Trophoblast cell (in vitro differentiated cells and primary cell): ENCODE measurements around the gene WEE1.

Source experiments
- DNase-seq, 2 donors: peaks; one replicate each; pipeline ENCODE4 v3.0.0-alpha.2; 2016
- H2AFZ ChIP-seq: 2 replicates; pipeline ENCODE4 v1.6.1; 2013; ENCODE audit warnings: low read length, moderate library complexity, mild to moderate bottlenecking; ENCODE audit not compliant: insufficient read depth, poor library complexity
- H2AK5ac ChIP-seq: 2 replicates; pipeline ENCODE4 v1.6.1; 2013; ENCODE audit warnings: mild to moderate bottlenecking, low read length
- H2BK120ac ChIP-seq: 2 replicates; pipeline ENCODE4 v1.6.1; 2013; ENCODE audit warnings: low read length, mild to moderate bottlenecking, moderate library complexity; ENCODE audit not compliant: insufficient read depth, poor library complexity
- H2BK12ac ChIP-seq: 2 replicates; pipeline ENCODE4 v1.6.1; 2013; ENCODE audit warnings: mild to moderate bottlenecking, low read length, moderate library complexity
- H2BK5ac ChIP-seq: 2 replicates; pipeline ENCODE4 v1.6.1; 2013; ENCODE audit warnings: low read length, low read depth, moderate library complexity, mild to moderate bottlenecking; ENCODE audit not compliant: poor library complexity
- H3K14ac ChIP-seq: 2 replicates; pipeline ENCODE4 v1.6.1; 2013; ENCODE audit warnings: mild to moderate bottlenecking, low read length
- H3K18ac ChIP-seq: 2 replicates; pipeline ENCODE4 v1.6.1; 2013; ENCODE audit warnings: mild to moderate bottlenecking, low read length
- H3K23ac ChIP-seq: 2 replicates; pipeline ENCODE4 v1.6.1; 2013; ENCODE audit warnings: low read length
- H3K27ac ChIP-seq: 2 replicates; pipeline ENCODE4 v1.5.1; 2013; ENCODE audit warnings: low read depth, mild to moderate bottlenecking, inconsistent platforms, low read length, moderate library complexity
- H3K27me3 ChIP-seq: 2 replicates; pipeline ENCODE4 v1.6.1; 2013; ENCODE audit warnings: inconsistent platforms, mild to moderate bottlenecking, low read length, moderate library complexity; ENCODE audit not compliant: insufficient read depth
- H3K36me3 ChIP-seq, 2 experiments: 1 replicate in 1 of 2; 2 replicates in 1 of 2; pipeline ENCODE4 v1.6.1; 2013; ENCODE audit warnings: low read length in 2 of 2, mild to moderate bottlenecking in 2 of 2, moderate library complexity in 1 of 2; ENCODE audit not compliant: insufficient read depth in 2 of 2, control insufficient read depth in 1 of 2
- H3K4ac ChIP-seq: 2 replicates; pipeline ENCODE4 v1.6.1; 2013; ENCODE audit warnings: low read depth, mild to moderate bottlenecking, low read length, moderate library complexity
- H3K4me1 ChIP-seq, 2 experiments: 1 replicate in 1 of 2; 2 replicates in 1 of 2; pipeline ENCODE4 v1.6.1; 2013; ENCODE audit warnings: low read length in 2 of 2, mild to moderate bottlenecking in 2 of 2, moderate library complexity in 1 of 2; ENCODE audit not compliant: insufficient read depth in 2 of 2, control insufficient read depth in 1 of 2
- H3K4me2 ChIP-seq: 2 replicates; pipeline ENCODE4 v1.6.1; 2013; ENCODE audit warnings: inconsistent platforms, mild to moderate bottlenecking, low read length, moderate library complexity
- H3K4me3 ChIP-seq: 2 replicates; pipeline ENCODE4 v1.5.1; 2013; ENCODE audit warnings: mild to moderate bottlenecking, low read depth, low read length, inconsistent platforms
- H3K79me1 ChIP-seq: one replicate; pipeline ENCODE4 v1.6.1; 2013; ENCODE audit warnings: low read length
- H3K79me2 ChIP-seq: 2 replicates; pipeline ENCODE4 v1.6.1; 2013; ENCODE audit warnings: low read length, mild to moderate bottlenecking; ENCODE audit not compliant: control insufficient read depth, insufficient read depth, poor library complexity
- H3K9ac ChIP-seq: 2 replicates; pipeline ENCODE4 v1.6.1; 2013; ENCODE audit warnings: mild to moderate bottlenecking, low read length
- H3K9me3 ChIP-seq: 2 replicates; pipeline ENCODE4 v1.6.1; 2013; ENCODE audit warnings: low read depth, mild to moderate bottlenecking, control low read depth, inconsistent platforms, low read length; ENCODE audit not compliant: insufficient read depth
- H4K12ac ChIP-seq: 2 replicates; pipeline ENCODE4 v1.6.1; 2013; ENCODE audit warnings: low read depth, mild to moderate bottlenecking, low read length, moderate library complexity
- H4K8ac ChIP-seq: 2 replicates; pipeline ENCODE4 v1.6.1; 2013; ENCODE audit warnings: low read depth, mild to moderate bottlenecking, low read length, moderate library complexity
- H4K91ac ChIP-seq: one replicate; pipeline ENCODE4 v1.6.1; 2013; ENCODE audit warnings: low read depth, mild to moderate bottlenecking, low read length, moderate library complexity
- WGBS: extraction: QIAGEN DNeasy Blood & Tissue Kit; methylation state at CpG from one replicate; pipeline ENCODE4 v1.1.7; 2013; ENCODE audit warnings: missing lambda C conversion rate; ENCODE audit not compliant: insufficient read length, insufficient coverage; ENCODE audit errors: extremely low coverage; 5-methylcytosine and 5-hydroxymethylcytosine counted together

WEE1 gene

DNA sequence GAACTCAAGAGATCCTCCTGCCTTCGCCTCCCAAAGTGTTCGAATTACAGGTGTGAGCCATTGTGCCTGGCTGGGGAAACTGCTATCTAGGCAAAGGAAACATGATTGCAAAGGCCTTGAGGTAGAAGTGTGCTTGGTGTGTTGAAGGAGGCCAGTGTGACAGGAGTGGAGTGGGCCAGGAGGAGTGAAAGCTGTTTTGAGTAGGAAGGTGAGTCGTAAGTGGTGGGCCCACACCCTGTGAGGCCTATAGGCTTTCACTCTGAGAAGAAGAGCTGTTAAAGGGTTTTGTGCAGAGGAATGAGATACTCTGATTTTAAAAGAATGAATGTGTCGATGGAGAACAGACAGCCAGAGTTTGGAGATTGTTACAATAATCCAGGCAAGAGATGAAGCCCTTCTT lies 43.4 kb downstream of the WEE1 start:
- H4K8ac ChIP-seq: no peak overlapping the region
- peaks cover 10% of the 10 kb centered on the region for H3K79me2 ChIP-seq
- no peak overlapping the region for H3K4me3 ChIP-seq
- H2BK120ac ChIP-seq: peak overlapping the region; percentile 88
- peak overlapping the region; percentile 53 for H3K14ac ChIP-seq
- no peak overlapping the region for H3K9ac ChIP-seq
- H2BK12ac ChIP-seq: no peak overlapping the region
- WGBS: no CpG with 5 or more reads among the region's 4 CpGs
- peaks cover 4 to 6% of the 10 kb centered on the region in 2 experiments for H3K4me1 ChIP-seq
- no peak overlapping the region for H3K4me2 ChIP-seq
- H3K18ac ChIP-seq: peak overlapping the region; percentile 57
- H3K79me1 ChIP-seq: peaks cover 17% of the 10 kb centered on the region
- no peak overlapping the region for H3K23ac ChIP-seq
- no peaks in the 10 kb centered on the region for H3K36me3 ChIP-seq
- H2BK5ac ChIP-seq: peak overlapping the region; percentile 39
- no peak overlapping the region for H3K27ac ChIP-seq
- no peak for DNase-seq
- no peaks in the 10 kb centered on the region for H3K27me3 ChIP-seq
- H2AFZ ChIP-seq: no peak overlapping the region
- H3K4ac ChIP-seq: peak overlapping the region; percentile 47
- no peaks in the 10 kb centered on the region for H3K9me3 ChIP-seq
- peak overlapping the region; percentile 68 for H2AK5ac ChIP-seq
- H4K12ac ChIP-seq: no peak overlapping the region
- peak overlapping the region; percentile 51 for H4K91ac ChIP-seq

DNA sequence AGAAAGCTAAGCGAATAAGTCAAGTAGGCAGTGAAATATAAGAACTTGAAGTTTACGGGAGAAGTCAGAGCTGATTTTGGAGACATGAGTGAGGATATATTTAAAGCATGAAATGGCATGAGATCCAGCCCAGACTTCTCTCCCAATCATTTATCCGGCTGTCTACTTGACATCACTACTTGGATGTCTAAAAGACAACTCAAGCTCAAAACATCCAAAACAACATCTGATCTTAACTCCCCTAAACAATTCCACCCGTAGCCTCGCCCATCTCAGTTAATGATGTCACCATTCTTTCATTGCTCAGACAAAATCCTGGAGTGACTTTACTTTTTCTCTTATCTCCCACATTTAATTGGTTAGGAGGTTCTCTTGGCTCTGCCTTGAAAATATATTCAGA lies 44.5 kb downstream of the WEE1 start:
- Histone ChIP-seq H3K27me3 (no peaks in the 10 kb centered on the region), H4K12ac (no peak overlapping the region), H2AFZ (no peak overlapping the region), H2BK12ac (no peak overlapping the region), H3K27ac (peak overlapping the region; percentile 4), H3K4me2 (no peak overlapping the region), H2BK5ac (no peak overlapping the region), H3K18ac (no peak overlapping the region), H3K9me3 (no peaks in the 10 kb centered on the region), H2AK5ac (no peak overlapping the region), H4K8ac (no peak overlapping the region), H3K4ac (no peak overlapping the region), H3K9ac (no peak overlapping the region), H3K36me3 (no peaks in the 10 kb centered on the region), H3K4me3 (no peak overlapping the region), H3K23ac (no peak overlapping the region), H3K79me2 (peaks cover 10% of the 10 kb centered on the region), H4K91ac (no peak overlapping the region), H3K79me1 (peaks cover 15% of the 10 kb centered on the region), H2BK120ac (no peak overlapping the region), H3K4me1 (peaks cover 2 to 5% of the 10 kb centered on the region in 2 experiments), H3K14ac (no peak overlapping the region)
- DNase-seq: peak; percentile 83 to 96
- WGBS: 100% methylated on average over 1 of the region's 5 CpGs

DNA sequence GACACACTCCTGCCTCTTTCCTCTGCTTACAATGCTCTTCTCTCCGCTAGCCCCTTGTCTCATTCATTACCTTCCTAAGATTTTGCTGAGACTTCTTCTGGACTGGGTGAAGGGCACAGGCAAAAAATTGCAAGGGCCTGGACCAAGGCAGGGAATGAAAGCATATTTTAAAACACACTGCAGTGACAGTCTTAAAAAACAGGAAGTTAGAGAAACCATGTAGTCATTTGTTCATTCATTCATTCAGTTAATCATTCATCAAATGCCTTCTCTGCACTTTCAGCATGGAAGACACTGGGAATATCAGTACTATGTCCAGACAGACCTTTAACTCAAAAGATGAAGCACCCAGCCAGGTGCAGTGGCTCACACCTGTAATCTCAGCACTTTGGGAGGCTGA lies 45.5 kb downstream of the WEE1 start:
- no peak for DNase-seq
- Histone ChIP-seq H2AK5ac (no peak overlapping the region), H2BK12ac (no peak overlapping the region), H3K4me2 (no peak overlapping the region), H4K12ac (no peak overlapping the region), H3K14ac (no peak overlapping the region), H3K18ac (no peak overlapping the region), H3K4ac (no peak overlapping the region), H3K9me3 (no peaks in the 10 kb centered on the region), H3K9ac (no peak overlapping the region), H2BK120ac (no peak overlapping the region), H3K79me1 (peaks cover 7% of the 10 kb centered on the region), H3K4me3 (no peak overlapping the region), H3K4me1 (peaks cover 2 to 5% of the 10 kb centered on the region in 2 experiments), H3K27ac (no peak overlapping the region), H3K23ac (no peak overlapping the region), H4K91ac (no peak overlapping the region), H4K8ac (no peak overlapping the region), H3K36me3 (no peaks in the 10 kb centered on the region), H3K79me2 (peaks cover 5% of the 10 kb centered on the region), H2BK5ac (no peak overlapping the region), H3K27me3 (no peaks in the 10 kb centered on the region), H2AFZ (no peak overlapping the region)
- no CpG with 5 or more reads among the region's 1 CpG for WGBS

DNA sequence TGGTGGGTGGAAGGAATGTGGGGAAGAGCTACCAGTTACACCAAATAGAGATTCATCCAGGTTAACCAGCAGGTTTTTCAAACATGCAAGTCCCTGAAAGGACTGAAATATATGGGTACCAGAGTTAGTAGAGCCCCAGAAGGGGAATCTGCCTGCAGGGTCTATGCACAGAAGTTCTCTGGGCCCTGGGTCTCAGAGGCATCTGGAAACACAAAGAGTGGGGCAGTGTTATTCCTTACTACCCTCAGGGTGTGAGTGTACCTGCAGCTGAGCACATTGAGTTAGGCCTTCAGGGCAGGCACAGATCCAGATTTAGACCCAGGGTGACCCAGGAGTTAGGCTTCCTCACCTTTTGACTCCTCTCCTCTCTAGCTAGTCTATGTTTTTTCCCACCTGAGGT lies 46.5 kb downstream of the WEE1 start:
- Histone ChIP-seq H2AK5ac (no peak overlapping the region), H3K27me3 (no peaks in the 10 kb centered on the region), H3K18ac (no peak overlapping the region), H2AFZ (no peak overlapping the region), H4K12ac (no peak overlapping the region), H3K23ac (no peak overlapping the region), H3K9me3 (no peaks in the 10 kb centered on the region), H3K4me3 (no peak overlapping the region), H2BK5ac (no peak overlapping the region), H4K91ac (no peak overlapping the region), H2BK120ac (no peak overlapping the region), H3K4ac (no peak overlapping the region), H2BK12ac (no peak overlapping the region), H3K79me2 (peaks cover 2% of the 10 kb centered on the region), H3K14ac (no peak overlapping the region), H3K4me1 (peaks cover under 1 to 2% of the 10 kb centered on the region in 2 experiments), H3K79me1 (peaks cover 3% of the 10 kb centered on the region), H3K36me3 (no peaks in the 10 kb centered on the region), H3K27ac (peak overlapping the region; percentile 12), H4K8ac (no peak overlapping the region), H3K4me2 (no peak overlapping the region), H3K9ac (no peak overlapping the region)
- peak; percentile 75 to 87 for DNase-seq
